ES-I3 (cell line): ENCODE results near the gene SUCLA2.

Experiments
- H3K36me3 ChIP-seq: 2 replicates; pipeline ENCODE4 v1.6.1; 2013; ENCODE audit warnings: mild to moderate bottlenecking, low read length, control low read depth, moderate library complexity; ENCODE audit not compliant: insufficient read depth
- H3K4me1 ChIP-seq: 2 replicates; pipeline ENCODE4 v1.6.1; 2013; ENCODE audit warnings: mild to moderate bottlenecking, control low read depth, low read length; ENCODE audit not compliant: insufficient read depth
- H3K9ac ChIP-seq: 2 replicates; pipeline ENCODE4 v1.6.1; 2013; ENCODE audit warnings: low read depth, mild to moderate bottlenecking, low read length, moderate library complexity
- H3K9me3 ChIP-seq: 2 replicates; pipeline ENCODE4 v1.6.1; 2013; ENCODE audit warnings: mild to moderate bottlenecking, low read length, moderate library complexity; ENCODE audit not compliant: control insufficient read depth, insufficient read depth

SUCLA2 gene

GRCh38 chr13:47904241-47904640 lies 96.8 kb downstream of the SUCLA2 start:
- Histone ChIP-seq H3K9ac (no peak overlapping the region), H3K36me3 (peaks cover 15% of the 10 kb centered on the region), H3K4me1 (no peaks in the 10 kb centered on the region; the same call in 1 of the 2 replicates), H3K9me3 (no peaks in the 10 kb centered on the region; the same call in 1 of the 2 replicates)

- Histone ChIP-seq H3K9ac (no peak overlapping the region), H3K4me1 (no peaks in the 10 kb centered on the region; the same call in 1 of the 2 replicates), H3K36me3 (peaks cover 15% of the 10 kb centered on the region), H3K9me3 (no peaks in the 10 kb centered on the region)
Observed at GRCh38 chr13:47903836-47904235, 97.2 kb downstream of the SUCLA2 start.

- Histone ChIP-seq H3K9ac (no peak overlapping the region), H3K4me1 (no peaks in the 10 kb centered on the region; the same call in 1 of the 2 replicates), H3K36me3 (peaks cover 6% of the 10 kb centered on the region; the same call in 1 of the 2 replicates)
Observed at GRCh38 chr13:47901441-47901840, 99.6 kb downstream of the SUCLA2 start.

GRCh38 chr13:47898080-47898479 lies 103.0 kb downstream of the SUCLA2 start:
- Histone ChIP-seq H3K9me3 (no peaks in the 10 kb centered on the region), H3K4me1 (no peaks in the 10 kb centered on the region; the same call in 1 of the 2 replicates), H3K9ac (no peak overlapping the region), H3K36me3 (no peaks in the 10 kb centered on the region; the same call in 1 of the 2 replicates)

More at GRCh38 chr13:47901441-47901840, 99.6 kb downstream of the SUCLA2 start:
- H3K9me3 ChIP-seq = no peaks in the 10 kb centered on the region

- no peaks in the 10 kb centered on the region; the same call in 1 of the 2 replicates for H3K4me1 ChIP-seq
- H3K9ac ChIP-seq = no peak overlapping the region
- H3K36me3 ChIP-seq = no peaks in the 10 kb centered on the region; the same call in 1 of the 2 replicates
- no peaks in the 10 kb centered on the region for H3K9me3 ChIP-seq
Observed at GRCh38 chr13:47897411-47898050, 103.5 kb downstream of the SUCLA2 start.

GRCh38 chr13:47896546-47896945 lies 104.5 kb downstream of the SUCLA2 start:
- H3K9ac ChIP-seq = no peak overlapping the region
- no peaks in the 10 kb centered on the region; the same call in 1 of the 2 replicates for H3K4me1 ChIP-seq
- no peaks in the 10 kb centered on the region for H3K9me3 ChIP-seq
- no peaks in the 10 kb centered on the region; the same call in 1 of the 2 replicates for H3K36me3 ChIP-seq

GRCh38 chr13:47896111-47896510 lies 105.0 kb downstream of the SUCLA2 start:
- Histone ChIP-seq H3K36me3 (no peaks in the 10 kb centered on the region; the same call in 1 of the 2 replicates), H3K9ac (no peak overlapping the region), H3K4me1 (no peaks in the 10 kb centered on the region), H3K9me3 (no peaks in the 10 kb centered on the region)

- no peaks in the 10 kb centered on the region for H3K4me1 ChIP-seq
- H3K36me3 ChIP-seq = no peaks in the 10 kb centered on the region; the same call in 1 of the 2 replicates
- H3K9me3 ChIP-seq = no peaks in the 10 kb centered on the region
- H3K9ac ChIP-seq = no peak overlapping the region
Observed at GRCh38 chr13:47893527-47893926, 107.5 kb downstream of the SUCLA2 start.
